IPS-18c (cell line): ENCODE results near the gene CPXM2.

Experiments
- H3K4me3 ChIP-seq: 2 replicates; pipeline ENCODE4 v1.7.0; 2013; ENCODE audit warnings: low read depth, mild to moderate bottlenecking, low read length, moderate library complexity; ENCODE audit not compliant: insufficient read depth
- H3K9me3 ChIP-seq: one replicate; pipeline ENCODE4 v1.6.1; 2013; ENCODE audit warnings: mild to moderate bottlenecking, low read length, moderate library complexity; ENCODE audit not compliant: control insufficient read depth, insufficient read depth

The CPXM2 gene

DNA sequence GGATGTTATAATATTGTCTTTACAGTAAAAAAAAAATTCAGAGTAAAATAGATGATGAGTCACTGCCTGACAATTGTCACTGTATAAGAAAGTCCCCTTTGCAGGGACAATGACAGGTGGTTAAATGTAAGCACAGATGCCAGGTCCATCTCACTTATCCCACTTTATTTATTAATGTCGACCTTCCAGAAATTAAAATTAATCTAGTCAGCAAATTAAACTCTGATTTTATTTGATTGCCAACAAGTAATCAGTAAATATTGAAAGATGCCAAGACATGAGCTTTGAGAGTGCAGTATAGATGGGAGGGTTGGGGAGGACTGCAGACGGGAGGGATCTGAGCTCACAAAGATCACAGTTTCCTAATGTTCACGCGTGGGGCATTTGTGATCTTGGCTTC lies 50.9 kb downstream of the CPXM2 start:
- H3K9me3 ChIP-seq = no peaks in the 10 kb centered on the region
- no peak overlapping the region for H3K4me3 ChIP-seq

DNA sequence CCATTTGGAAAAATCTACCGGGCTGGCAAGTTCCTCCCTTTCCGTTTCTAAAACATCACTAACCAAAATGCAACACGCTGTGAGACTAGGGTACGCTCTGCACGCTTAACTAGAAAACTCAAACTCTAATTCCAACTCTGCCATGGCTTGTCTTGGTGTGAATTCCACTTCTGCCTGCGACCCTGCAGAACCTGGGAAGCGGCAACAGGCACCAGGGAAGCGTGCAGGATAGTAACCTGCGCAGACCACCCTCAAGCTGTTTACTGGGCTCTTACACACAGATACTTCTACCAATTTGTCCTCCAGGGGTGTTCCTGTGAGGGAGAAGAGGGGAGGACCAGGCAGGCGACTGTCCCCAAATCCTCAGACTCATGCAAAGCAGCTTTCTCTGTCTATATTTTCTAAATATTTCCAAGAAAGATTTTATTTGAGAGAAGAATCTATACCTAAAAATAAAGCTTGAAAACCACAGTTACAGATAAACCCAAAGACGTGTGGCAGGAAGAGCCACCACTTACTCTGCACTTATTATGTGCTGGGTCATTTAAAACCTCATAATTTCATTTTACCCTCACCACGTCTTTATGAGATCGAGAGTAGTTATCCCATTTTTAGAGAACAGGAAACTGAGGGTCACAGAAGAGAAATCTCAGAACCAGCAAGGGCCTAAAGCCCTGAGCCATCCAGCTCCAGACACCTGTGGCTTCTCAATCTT lies 52.9 kb downstream of the CPXM2 start:
- no peaks in the 10 kb centered on the region for H3K9me3 ChIP-seq
- no peak overlapping the region for H3K4me3 ChIP-seq

DNA sequence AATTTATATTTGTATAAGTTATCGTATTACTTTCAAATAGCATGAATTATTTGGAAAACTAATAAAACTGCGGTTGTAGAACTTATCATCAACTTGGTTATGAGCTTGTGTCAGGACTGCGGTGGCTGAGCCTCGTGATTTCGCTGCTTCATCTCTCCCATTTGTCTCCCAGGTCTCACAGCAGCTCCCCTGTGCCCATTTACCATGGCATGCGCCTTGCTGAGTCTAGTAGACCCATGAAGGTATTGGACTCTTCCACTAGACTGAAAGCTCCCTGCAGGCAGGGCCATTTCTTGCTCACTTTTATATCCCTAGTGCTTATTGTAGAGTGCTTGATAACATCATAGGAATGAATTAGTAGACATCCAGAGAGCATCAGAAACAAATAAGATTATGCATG lies 53.9 kb downstream of the CPXM2 start:
- no peaks in the 10 kb centered on the region for H3K9me3 ChIP-seq
- H3K4me3 ChIP-seq = no peak overlapping the region

DNA sequence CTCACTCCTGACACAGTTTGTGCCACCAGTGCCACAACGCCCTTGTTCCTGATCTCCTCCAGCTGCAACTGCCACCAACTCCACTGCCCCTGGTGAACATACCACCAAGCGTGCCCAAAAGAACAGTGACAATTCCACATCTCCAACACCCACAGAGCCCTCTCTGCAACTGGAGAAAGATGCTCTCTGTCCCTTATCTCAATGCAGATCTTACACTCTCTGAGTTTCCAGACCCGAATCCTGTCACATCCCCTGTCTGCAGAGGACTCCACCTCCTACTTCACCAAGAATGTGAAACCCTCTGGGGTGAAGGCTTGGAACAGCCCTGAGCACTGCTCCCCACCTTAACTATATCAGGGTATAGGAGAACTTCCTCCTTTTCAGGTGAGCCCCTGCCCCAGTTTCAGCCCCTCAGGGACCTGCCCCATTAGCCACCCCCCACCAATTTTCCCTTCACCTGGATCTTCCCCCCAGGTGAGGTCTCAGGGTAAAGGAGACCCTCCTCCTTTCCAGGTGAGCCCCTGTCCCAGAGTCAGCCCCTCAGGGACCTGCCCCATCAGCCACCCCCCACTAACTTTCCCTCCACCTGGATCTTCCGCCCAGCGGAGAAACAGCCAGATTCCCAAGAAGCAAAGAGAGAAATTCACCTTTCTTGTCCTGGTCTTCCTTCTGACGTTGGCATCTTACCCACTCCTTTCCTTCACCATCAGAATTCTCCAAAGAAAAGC lies 55.0 kb downstream of the CPXM2 start:
- Histone ChIP-seq H3K4me3 (no peak overlapping the region), H3K9me3 (no peaks in the 10 kb centered on the region)

DNA sequence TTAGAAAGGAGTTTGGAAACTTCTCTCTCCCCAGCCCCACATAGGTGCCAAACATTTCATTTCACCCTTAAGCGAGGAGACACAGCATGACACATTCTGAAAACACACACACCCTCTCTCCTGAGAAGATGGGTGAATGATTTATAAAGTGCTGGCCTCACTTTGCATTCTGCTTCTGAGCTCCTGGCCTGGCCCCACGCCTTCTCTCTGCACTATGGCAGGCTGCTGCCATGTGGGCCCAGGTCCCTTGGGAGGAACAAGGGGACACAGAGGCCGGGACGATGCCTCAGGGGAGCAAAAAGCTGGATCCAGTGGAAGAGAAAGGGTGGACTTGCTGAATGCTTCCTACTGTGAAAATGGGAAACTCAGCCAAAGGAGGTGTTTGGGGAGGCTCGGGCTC lies 56.0 kb downstream of the CPXM2 start:
- Histone ChIP-seq H3K4me3 (no peak overlapping the region), H3K9me3 (no peaks in the 10 kb centered on the region)

DNA sequence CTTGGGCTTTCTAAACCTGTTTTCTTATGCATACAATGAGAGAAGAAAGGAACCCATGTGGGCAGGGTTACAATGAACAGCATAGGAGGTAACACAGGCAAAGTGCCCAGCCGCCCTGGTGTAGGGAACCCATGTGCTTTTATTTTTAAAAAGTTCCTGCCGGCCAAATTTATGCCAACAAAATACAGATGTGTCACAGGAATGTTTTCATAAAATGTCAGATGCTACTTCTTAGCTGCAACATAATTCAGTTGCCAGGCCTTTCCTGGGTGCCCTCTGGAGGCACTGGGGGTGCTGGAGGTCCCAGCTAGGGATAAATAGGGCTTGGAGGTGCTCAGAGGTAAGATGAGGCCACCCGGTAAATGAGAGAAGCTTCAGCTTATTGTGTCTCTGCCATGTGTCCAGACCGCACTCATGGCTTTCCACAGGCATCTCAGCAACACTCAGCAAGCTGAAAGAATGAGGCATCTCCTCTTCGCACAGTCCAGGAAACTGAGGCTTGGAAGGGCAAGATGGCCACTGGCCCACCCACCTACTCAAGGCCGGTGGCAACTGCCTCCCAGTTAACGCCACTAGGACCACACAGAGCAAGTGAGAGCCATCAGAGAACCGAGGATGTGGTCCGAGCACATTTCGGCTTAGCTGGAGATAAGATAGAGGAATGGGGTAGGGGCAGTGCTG lies 58.3 kb downstream of the CPXM2 start:
- H3K9me3 ChIP-seq = no peaks in the 10 kb centered on the region
- no peak overlapping the region for H3K4me3 ChIP-seq

DNA sequence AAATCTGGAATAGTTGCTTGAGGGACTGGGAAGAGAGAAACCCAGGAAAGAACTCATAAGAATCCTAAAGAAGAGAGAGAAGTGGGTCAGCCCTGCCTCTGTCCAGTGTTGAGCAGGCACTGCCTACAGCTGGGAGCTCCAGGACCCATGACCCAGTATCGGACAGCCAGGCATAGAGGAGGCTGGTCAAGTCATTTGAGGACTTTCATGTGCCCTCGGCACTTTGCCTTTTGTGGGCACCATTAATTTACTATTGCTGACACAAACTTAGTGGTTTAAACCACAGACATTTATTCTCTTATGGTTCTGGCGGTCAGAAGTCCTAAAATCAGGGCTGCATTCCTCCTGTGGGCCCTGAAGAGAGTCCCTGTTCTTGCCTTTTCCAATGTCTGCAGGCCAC lies 60.3 kb downstream of the CPXM2 start:
- H3K9me3 ChIP-seq = no peaks in the 10 kb centered on the region

DNA sequence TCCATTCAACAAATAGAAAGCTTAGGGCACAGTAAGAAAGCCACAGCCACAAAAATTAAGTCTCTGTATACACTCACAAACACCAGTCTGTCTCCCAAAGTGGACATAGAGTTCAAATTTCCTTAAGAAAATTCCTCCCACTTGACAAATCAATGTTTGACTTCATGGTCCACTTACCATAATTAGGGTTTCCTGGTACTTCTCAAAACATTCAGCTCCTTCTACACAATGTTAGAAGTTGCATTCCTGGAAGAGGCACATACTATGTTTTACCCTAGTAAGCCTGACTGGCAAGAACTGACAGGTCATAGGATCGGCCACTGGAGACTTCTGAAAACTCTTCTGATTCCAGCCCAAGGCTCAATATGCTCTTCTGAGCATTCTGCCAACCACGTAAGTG lies 70.5 kb downstream of the CPXM2 start:
- no peak overlapping the region for H3K4me3 ChIP-seq
- no peaks in the 10 kb centered on the region for H3K9me3 ChIP-seq

More for the DNA sequence above, 60.3 kb downstream of the CPXM2 start:
- H3K4me3 ChIP-seq = no peak overlapping the region

DNA sequence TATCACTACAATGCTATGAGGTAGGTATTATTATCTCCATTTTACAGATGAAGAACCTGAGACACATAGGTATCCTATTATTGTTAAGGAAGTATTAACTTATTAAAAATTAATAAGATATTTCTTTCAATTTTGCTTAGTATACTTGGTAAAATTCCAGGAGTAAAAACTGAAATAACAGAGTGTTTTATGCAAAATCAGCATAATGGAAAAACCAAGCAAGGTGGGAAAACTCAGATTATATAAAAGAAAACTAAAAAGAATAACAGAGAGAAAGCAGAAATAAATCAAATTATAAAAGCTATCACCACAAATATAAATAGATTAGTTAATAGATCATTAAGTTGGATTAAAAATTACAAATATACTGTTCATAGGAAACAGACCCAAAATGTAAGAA lies 82.0 kb downstream of the CPXM2 start:
- H3K4me3 ChIP-seq = no peak overlapping the region
- no peaks in the 10 kb centered on the region for H3K9me3 ChIP-seq

DNA sequence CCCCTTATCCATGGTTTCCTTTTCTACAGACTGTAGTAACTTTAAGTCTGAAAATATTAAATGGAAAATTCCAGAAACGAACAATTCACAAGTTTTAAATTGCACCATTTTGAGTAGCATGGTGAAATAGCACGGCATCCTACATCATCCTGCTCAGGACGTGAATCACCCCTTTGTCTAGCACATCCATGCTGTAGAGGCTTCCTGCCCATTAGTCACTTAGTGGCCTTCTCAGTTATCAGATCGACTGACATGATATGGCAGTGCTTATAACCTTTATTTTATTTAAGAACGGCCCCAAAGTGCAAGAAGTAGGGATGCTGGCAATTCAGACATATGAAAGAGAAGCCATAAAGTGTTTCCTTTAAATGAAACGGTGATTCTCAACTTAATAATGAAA lies 82.7 kb downstream of the CPXM2 start:
- Histone ChIP-seq H3K4me3 (no peak overlapping the region), H3K9me3 (no peaks in the 10 kb centered on the region)

DNA sequence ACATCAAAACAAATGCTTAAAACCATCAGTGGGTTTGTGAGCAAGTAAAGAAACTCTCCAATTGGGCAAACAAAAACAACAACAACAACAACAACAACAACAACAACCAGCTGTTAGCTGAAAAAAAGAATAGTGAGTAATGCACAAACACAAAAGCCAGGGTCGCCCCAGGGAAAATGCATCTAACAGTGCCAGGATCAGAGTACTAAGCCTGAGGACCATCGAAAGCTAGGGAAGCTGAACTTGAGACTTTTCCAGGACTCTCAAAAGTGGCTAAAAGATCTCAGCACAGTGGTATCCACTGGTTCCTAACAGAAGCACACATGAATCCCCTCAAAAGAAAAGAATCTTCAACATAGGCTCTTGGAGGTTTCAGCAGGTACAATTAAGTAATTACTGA lies 83.3 kb downstream of the CPXM2 start:
- Histone ChIP-seq H3K4me3 (no peak overlapping the region), H3K9me3 (no peaks in the 10 kb centered on the region)

DNA sequence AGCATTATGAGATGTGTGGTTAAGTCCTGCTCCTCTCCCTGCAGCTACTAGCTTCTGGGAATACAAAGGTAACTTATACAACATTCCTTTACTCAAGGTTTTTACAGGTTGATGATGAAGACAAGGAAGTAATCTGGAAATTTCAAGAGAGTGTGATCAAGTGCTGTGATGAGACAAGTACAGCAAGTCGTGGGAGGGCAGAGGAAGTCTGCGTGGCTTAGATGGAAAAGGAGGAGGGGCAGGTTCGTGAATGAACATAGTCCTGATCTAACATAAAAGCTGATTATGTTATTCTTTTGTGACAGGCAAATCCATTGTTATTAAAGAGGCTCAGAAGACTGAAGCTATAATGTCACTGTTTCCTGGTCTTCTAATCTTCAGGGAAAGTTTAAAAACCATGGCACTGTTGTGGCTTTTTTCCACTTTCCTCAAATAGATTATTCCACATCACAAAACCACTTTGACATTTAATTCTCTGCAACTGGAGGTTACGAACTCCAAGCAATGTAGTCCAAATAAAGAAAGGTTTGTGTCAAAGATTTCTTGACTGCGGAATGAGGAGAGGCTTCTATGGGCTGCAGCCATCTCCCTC lies 84.1 kb downstream of the CPXM2 start:
- no peaks in the 10 kb centered on the region for H3K9me3 ChIP-seq
- no peak overlapping the region for H3K4me3 ChIP-seq

DNA sequence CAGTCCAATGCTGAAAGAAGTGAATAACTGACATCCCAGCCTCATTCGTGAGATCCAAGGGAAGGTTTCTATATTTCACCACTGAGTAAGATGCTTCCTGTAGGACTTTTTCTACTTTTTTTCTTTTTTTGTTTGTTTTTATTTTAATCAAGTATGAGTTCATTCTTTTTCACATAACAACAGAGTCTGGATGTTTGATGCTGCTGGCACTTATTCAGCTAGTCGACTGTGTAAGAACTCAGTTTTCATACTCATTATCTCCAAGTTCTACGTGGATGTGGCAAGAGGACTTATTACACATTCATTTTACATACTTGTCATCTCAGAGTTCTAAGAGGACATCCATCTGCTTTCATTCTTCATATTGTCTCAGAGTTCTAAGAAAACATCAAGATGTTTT lies 86.9 kb downstream of the CPXM2 start:
- no peak overlapping the region for H3K4me3 ChIP-seq
- peaks cover 2% of the 10 kb centered on the region for H3K9me3 ChIP-seq

DNA sequence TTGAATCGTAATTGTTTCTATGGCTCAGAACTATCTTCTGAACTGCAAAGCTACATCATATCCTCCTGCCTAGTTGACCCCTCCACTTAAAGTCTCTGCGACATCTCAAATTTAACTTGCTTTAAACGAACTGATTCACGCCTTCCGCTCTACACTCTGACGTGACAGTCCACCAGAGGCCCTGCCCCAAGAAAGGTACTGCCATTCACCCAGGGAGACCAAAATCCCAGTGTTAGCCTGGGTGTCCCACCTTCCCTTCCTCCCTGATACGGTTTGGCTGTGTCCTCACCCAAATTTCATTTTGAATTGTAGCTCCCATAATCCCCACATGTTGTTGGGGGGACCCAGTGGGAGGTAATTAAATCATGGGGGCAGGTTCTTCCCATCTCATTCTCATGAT lies 90.8 kb downstream of the CPXM2 start:
- no peak overlapping the region for H3K4me3 ChIP-seq

DNA sequence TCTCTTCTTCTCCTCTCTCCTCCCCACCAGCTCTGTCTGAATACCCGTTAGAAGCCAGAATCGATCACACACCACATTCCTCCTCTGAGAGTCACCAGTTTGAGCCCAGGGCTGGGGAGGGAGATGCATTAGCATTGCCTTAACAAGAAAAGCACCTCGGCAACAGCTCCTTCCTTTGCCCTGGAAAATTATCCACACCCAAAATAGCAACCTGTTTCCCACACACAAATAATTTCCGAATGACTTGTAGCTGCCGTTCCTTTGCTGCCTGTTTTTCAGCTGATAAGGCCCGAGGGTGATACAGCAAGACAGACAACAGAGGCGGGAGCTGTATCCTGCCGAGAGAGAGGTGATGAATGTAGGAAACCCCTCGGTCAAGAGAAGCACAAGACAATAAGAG lies 91.3 kb downstream of the CPXM2 start:
- Histone ChIP-seq H3K9me3 (peaks cover 2% of the 10 kb centered on the region), H3K4me3 (no peak overlapping the region)

More for the DNA sequence above, 90.8 kb downstream of the CPXM2 start:
- peaks cover 2% of the 10 kb centered on the region for H3K9me3 ChIP-seq

DNA sequence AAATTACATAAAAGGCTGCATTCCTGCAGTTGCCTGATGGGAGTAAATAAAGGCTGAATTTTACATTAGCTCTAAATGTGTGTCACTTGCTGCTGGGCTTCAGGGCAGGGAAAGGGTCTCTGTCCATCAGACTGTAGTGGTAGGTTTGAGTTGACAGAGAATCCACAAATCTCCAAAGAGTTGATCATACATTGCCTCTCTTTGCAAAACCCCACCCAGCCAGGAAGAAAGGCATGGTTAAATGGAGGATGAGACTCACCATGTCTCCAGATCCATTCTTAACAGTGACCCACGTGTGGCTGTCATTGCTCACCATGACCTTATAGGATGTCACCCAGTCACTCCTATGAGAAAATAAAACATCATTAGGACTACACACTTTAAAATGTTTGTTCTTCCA lies 92.8 kb downstream of the CPXM2 start:
- peaks cover 2% of the 10 kb centered on the region for H3K9me3 ChIP-seq
- no peak overlapping the region for H3K4me3 ChIP-seq

DNA sequence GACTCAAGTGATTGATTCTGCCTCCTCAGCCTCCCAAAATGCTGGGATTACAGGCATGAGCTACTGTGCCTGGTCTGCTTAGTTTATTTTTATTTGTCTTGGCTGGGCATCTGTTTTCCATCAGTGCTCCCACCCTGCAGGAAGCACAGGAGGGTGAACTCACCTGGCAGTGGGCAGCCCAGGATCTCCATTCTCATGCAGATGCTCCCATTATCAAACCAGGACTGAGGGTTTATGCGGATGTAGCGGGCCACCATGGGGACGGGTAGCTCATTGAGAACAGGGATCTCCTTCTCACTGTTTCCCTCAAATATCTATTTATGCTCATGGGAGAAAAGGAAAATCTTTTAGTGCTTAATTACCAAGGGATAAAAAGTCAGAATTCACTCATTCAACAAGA lies 93.8 kb downstream of the CPXM2 start:
- H3K9me3 ChIP-seq = peaks cover 2% of the 10 kb centered on the region
- H3K4me3 ChIP-seq = no peak overlapping the region

DNA sequence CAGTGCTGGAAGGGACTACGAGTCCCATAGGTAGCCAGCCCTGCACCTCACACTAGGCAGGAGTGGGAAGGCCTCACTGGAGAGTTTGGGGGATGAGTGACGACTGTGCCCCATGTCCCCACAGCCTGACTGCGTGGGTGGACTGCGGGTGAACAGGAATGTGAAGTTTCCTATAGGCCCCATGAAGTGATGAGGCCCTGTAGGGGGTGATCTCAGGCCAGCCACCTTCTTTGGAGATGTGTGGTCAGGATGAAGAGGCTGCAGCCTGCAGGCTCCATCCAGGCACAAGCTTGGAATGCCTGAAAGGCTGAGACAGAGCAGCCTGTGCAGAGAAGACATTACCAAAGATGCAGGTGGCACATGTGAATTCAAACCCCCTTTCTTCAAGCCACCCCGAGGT lies 94.9 kb downstream of the CPXM2 start:
- Histone ChIP-seq H3K9me3 (peaks cover 2% of the 10 kb centered on the region), H3K4me3 (no peak overlapping the region)
